Bronchial epithelial cell (primary cell): ENCODE data around the gene TDRD12. TPM values are rescaled to one million over a fixed set of nuclear protein-coding genes. Genes with fewer than 3 reads are reported as not detected.

ENCODE experiments used
- DNase-seq: peaks from one replicate; pipeline ENCODE4 v3.0.0-alpha.2; 2010; ENCODE audit warnings: low read depth
- FAIRE-seq: peaks from 2 replicates; lab custom pipeline; 2011; peaks lifted over from hg19 to GRCh38; lab: Jason Lieb, UNC
- H3K27me3 ChIP-seq: 2 replicates; pipeline ENCODE4 v1.5.1; 2011; ENCODE audit warnings: low read length; ENCODE audit not compliant: control insufficient read depth, insufficient read depth
- H3K36me3 ChIP-seq: 2 replicates; pipeline ENCODE4 v1.5.1; 2011; ENCODE audit warnings: low read length; ENCODE audit not compliant: control insufficient read depth, insufficient read depth
- H3K4me3 ChIP-seq: 2 replicates; pipeline ENCODE4 v1.5.1; 2011; ENCODE audit warnings: mild to moderate bottlenecking, low read depth, low read length, control low read depth
- CTCF ChIP-seq: IDR thresholded peaks from 2 replicates; pipeline ENCODE4 v1.5.1; 2011; ENCODE audit warnings: mild to moderate bottlenecking, moderate library complexity, low read length, control low read depth, inconsistent platforms; ENCODE audit not compliant: insufficient read depth, severe bottlenecking
- total RNA-seq: library from RNA; depleted of rRNA; stranded (reverse); fragments of >200 nt; gene quantifications from 2 replicates; pipeline ENCODE4 v1.2.1, GENCODE V29; 2014

The TDRD12 gene
- total RNA-seq, 1 donor from 2014 or later, result 1.6 TPM

DNA sequence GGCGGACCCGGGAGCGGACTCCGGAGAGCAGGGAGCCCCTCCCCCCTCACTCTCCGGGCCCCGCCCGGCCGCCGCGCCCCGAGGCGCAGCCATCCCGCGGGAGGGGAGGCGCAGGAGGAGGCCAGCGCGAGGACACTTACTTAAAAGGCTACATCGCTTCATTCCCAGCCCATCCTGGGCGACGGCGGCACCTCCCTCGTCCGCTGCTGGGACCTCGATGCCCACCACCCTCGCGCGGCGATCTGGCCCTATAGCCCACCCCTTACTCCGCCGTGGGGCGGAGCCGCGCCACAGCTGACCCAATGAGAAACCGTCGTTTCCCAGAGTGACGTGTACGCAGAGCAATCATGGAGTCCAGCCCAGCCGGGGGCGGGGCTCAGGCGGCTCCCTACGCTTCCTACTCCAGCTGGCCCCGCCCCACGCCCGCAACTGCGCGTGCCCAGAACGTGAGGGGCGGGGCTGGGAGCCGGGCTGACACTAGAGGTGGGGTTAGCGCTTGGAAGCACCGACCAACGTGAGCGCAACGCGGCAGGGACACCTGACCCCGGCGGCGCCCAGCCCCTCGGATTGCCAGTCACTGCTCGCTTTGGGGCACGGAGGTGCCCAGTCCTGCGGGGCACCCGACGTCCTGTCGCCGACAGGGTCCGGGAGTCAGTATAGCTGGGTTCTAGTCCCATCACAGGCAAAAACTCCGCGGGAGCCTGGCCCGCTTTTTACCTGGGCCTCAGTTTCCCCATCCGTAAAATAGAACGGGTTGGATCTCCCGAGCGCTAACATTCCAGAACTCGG lies 44.4 kb upstream of the TDRD12 start, which contains the start of gene ANKRD27:
Gene ANKRD27 (minus strand): TSS at position 250 of the 789 bp plus-strand sequence. CDS start 16,165 bp downstream, outside the sequence.
- TF ChIP-seq CTCF, result no peak
- H3K4me3 ChIP-seq, result peak within 1 kb of the TSS; percentile 93
- no peak for FAIRE-seq

DNA sequence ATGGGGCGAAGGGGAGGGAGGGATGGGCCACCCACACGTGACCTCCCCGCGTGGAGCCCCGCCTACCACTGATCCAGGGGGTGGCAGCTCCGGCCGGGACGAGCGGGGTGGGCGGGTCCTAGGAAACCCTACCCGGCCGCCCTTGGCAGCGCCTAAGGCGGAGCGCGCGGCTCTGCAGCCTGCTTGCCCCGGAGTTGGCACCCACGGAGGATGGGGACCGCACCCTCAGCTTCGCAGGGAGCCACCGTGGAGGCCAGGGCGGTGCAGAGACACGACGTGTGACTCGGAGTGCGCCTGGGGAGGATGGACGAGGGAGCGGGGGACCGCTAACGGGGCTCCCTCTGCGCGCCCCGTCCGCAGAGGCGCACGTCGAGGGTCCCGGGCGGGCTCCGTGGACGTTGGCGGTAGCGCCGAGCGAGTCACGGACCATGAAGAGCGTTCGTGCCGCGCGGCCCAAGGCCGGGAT lies 43.8 kb upstream of the TDRD12 start, which contains the start of gene RGS9BP:
Gene RGS9BP (plus strand): TSS at position 129 of the 466 bp plus-strand sequence. CDS start 416 bp downstream, outside the sequence.
- H3K36me3 ChIP-seq, result peaks cover 2% of the 10 kb centered on the region
- TF ChIP-seq CTCF, result no peak
- peak within 1 kb of the TSS; percentile 93 for H3K4me3 ChIP-seq
- DNase-seq (peak; percentile 10), FAIRE-seq (no peak)
- peaks cover 17% of the 10 kb centered on the region for H3K27me3 ChIP-seq

More for the DNA sequence above, 44.4 kb upstream of the TDRD12 start, which contains the start of gene ANKRD27:
- DNase-seq, result peak; percentile 89
- Histone ChIP-seq H3K36me3 (peaks cover 2% of the 10 kb centered on the region), H3K27me3 (peaks cover 17% of the 10 kb centered on the region)

DNA sequence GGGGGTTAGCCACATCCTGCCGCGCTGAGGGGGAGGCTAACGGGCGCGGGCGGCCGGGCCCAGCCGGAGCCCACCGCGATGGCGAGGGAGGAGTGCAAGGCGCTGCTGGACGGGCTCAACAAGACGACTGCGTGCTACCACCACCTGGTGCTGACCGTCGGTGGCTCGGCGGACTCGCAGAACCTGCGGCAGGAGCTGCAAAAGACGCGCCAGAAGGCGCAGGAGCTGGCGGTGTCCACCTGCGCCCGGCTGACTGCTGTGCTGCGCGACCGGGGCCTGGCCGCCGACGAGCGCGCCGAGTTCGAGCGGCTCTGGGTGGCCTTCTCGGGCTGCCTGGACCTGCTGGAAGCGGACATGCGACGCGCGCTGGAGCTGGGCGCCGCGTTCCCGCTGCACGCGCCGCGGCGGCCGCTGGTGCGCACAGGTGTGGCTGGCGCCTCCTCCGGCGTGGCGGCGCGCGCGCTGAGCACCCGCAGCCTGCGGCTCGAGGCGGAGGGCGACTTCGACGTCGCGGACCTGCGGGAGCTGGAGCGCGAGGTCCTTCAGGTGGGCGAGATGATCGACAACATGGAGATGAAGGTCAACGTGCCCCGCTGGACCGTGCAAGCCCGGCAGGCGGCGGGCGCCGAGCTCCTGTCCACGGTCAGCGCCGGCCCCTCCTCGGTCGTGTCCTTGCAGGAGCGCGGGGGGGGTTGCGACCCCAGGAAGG lies 43.2 kb upstream of the TDRD12 start:
- no peak for TF ChIP-seq CTCF
- Histone ChIP-seq H3K36me3 (peaks cover 2% of the 10 kb centered on the region), H3K4me3 (peak overlapping the region; percentile 93), H3K27me3 (peaks cover 17% of the 10 kb centered on the region)
- FAIRE-seq (no peak), DNase-seq (no peak)

DNA sequence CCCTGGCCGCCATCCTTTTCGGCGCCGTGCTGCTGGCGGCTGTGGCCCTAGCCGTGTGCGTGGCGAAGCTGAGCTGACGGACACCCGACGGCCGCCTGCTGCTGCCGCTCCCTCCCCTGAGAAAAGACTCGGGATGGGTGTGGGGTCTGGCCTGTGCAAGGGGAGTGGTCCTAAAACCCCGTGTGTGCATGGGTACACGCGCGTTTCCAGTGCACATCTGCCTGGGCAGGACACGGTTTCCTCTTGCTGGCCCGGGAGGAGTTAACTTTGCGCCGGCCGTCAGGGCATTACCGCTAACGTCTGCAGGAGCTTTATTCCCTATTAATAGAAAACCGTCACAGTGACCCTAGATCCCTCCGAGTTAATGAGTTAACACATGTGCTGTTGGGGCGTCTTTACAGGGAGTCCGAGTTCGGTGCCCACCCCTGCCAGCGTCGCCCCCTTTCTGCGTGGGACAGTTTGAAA lies 42.6 kb upstream of the TDRD12 start:
- no peak for DNase-seq
- no peak for TF ChIP-seq CTCF
- FAIRE-seq, result no peak
- peaks cover 2% of the 10 kb centered on the region for H3K36me3 ChIP-seq
- peaks cover 17% of the 10 kb centered on the region for H3K27me3 ChIP-seq
- H3K4me3 ChIP-seq, result no peak overlapping the region

DNA sequence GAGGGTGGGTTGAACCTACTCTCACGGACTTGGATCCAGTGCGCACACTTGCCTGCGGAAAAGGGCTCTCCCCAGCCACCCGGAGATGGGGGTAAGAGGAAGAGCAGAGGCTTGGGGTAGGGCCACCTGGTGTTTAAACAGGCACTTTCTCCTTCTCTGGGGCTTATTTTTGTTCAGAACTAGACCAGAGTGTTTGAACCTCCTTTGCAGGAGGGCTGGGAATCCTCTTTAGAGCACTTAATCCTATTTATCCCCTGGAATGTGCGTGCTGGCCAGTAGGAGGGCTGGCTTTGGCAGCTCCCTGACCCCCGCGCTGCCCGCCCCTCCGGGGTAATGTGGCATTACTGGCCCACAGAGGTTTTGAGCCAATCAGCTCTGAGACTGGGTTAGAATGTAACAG lies 41.9 kb upstream of the TDRD12 start:
- FAIRE-seq (no peak), DNase-seq (no peak)
- Histone ChIP-seq H3K36me3 (peaks cover 2% of the 10 kb centered on the region), H3K27me3 (peaks cover 17% of the 10 kb centered on the region), H3K4me3 (no peak overlapping the region)
- no peak for TF ChIP-seq CTCF
